ENCODE results near the gene CNOT10. TPM values are rescaled to one million over a fixed set of nuclear protein-coding genes. Genes with fewer than 3 reads are reported as not detected.

CNOT10 gene
- total and polyA plus RNA-seq, 8 donors: 10.7 to 436 (median 20.5) TPM

DNA sequence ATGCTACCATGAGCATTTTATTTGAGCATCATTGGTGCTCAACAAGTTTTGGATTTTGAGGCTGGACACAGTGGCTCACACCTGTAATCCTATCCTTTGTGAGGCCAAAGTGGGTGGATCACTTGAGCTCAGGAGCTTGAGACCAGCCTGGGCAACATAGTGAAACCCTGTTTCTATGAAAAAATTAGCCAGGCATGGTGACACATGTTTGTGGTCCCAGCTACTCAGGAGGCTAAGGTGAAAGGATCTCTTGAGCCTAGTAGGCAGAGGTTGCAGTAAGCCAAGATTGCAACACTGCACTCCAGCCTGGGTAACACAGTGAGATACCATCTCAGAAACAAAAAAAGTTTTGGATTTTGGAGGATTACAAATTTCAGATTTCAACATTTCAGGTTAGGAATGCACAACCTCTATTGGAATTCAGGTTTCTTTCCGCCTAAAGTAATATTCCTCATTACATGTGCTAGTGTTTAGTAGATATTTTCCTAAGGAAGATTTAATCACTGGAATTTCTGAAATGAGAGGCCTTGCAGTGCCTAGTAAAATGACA, 27.6 kb downstream of the CNOT10 start:
- DNase-seq: no peak
- H3K4me3 ChIP-seq: no peak overlapping the region
- H3K27ac ChIP-seq: no peak overlapping the region
- intact Hi-C loops (cut with DNase I; ENCODE audit: low total_unique reads): no loop called here
- peaks cover 21 to 81% (median 69%) of the 10 kb centered on the region in 4 donors for H3K36me3 ChIP-seq
- TF ChIP-seq EP300 (IDR thresholded peaks at IDR 0.05): no peak
- H3K9me3 ChIP-seq: no peaks in the 10 kb centered on the region
- no peaks in the 10 kb centered on the region for H3K27me3 ChIP-seq
- 84 to 100% (median 100%) methylated on average over 1 of the region's 1 CpG for WGBS, 5 donors
- no peaks in the 10 kb centered on the region for H3K4me1 ChIP-seq

DNA sequence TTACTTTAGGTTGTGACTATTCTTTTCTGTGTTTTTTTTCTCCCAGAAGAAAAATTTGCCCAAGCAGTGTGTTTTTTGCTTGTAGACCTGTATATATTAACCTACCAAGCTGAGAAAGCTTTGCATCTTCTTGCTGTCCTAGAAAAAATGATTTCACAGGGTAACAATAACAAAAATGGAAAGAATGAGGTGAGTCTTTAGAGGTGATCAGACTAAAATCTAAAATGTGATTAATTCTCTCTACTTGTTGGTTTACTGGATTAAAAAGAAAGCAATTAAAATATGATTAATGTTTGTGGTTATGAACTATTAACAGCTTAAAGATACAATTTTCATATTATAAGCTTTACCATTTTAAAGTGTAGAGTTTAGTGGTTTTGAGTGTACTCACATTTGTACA, 28.2 kb downstream of the CNOT10 start:
- H3K36me3 ChIP-seq: peaks cover 22 to 87% (median 75%) of the 10 kb centered on the region in 4 donors

DNA sequence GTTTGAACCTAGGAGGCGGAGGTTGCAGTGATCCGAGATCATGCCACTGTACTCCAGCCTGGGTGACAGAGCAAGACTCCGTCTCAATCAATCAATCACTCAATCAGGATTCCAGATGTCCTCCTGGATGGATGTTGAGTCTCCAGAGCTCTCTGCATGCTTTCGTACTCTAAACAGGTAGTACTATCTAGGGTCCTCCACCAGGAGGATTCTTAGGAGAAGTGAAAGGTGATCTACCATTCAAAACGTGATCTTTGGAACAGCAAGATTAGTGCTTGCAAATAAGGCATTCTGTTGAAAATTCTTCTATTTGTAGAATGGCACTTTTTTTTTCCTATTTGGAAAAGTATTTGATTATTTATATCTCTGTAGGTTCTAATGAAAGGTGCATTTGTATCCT, 34.3 kb downstream of the CNOT10 start:
- H3K27ac ChIP-seq: no peak overlapping the region
- intact Hi-C loops (cut with DNase I; ENCODE audit: low total_unique reads): no loop called here
- DNase-seq: no peak
- H3K36me3 ChIP-seq: peaks cover 17 to 90% (median 80%) of the 10 kb centered on the region in 4 donors
- no peaks in the 10 kb centered on the region for H3K4me1 ChIP-seq
- H3K9me3 ChIP-seq: no peaks in the 10 kb centered on the region
- H3K27me3 ChIP-seq: no peaks in the 10 kb centered on the region
- whole genome bisulfite sequencing, 5 donors: 89 to 93% (median 91%) methylated on average over 5 of the region's 5 CpGs
- H3K4me3 ChIP-seq: no peak overlapping the region
- no peak for TF ChIP-seq POLR2A (IDR thresholded peaks at IDR 0.05)
- TF ChIP-seq, protein P1, sequence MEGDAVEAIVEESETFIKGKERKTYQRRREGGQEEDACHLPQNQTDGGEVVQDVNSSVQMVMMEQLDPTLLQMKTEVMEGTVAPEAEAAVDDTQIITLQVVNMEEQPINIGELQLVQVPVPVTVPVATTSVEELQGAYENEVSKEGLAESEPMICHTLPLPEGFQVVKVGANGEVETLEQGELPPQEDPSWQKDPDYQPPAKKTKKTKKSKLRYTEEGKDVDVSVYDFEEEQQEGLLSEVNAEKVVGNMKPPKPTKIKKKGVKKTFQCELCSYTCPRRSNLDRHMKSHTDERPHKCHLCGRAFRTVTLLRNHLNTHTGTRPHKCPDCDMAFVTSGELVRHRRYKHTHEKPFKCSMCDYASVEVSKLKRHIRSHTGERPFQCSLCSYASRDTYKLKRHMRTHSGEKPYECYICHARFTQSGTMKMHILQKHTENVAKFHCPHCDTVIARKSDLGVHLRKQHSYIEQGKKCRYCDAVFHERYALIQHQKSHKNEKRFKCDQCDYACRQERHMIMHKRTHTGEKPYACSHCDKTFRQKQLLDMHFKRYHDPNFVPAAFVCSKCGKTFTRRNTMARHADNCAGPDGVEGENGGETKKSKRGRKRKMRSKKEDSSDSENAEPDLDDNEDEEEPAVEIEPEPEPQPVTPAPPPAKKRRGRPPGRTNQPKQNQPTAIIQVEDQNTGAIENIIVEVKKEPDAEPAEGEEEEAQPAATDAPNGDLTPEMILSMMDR (IDR thresholded peaks at IDR 0.05): no peak
- no peak for TF ChIP-seq POLR2AphosphoS5 (IDR thresholded peaks at IDR 0.05)
- no peak for TF ChIP-seq EP300 (IDR thresholded peaks at IDR 0.05)

More for the DNA sequence above, 28.2 kb downstream of the CNOT10 start:
- intact Hi-C loops (cut with DNase I; ENCODE audit: low total_unique reads): no loop called here
- Histone ChIP-seq H3K4me1 (no peaks in the 10 kb centered on the region), H3K9me3 (no peaks in the 10 kb centered on the region), H3K27me3 (no peaks in the 10 kb centered on the region), H3K4me3 (no peak overlapping the region), H3K27ac (no peak overlapping the region)
- TF ChIP-seq EP300 (IDR thresholded peaks at IDR 0.05) (no peak), POLR2AphosphoS5 (IDR thresholded peaks at IDR 0.05) (no peak)
- no peak for DNase-seq

DNA sequence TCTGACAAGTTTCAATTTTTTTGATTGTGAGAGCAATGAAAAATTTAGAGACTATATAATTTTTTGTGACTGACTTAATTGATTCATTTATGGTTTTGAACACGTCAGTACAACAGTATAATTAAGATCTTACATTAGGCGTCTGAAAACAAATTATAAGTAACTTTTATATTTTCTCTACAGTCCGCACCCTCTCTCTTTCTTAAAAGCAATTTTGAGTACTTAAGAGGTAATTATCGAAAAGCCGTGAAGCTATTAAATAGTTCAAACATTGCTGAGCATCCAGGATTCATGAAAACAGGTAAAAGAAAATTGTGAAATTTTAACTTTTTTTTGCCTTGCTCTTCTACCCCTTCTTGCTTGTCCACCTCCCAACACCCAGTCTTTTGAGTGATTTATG, 34.9 kb downstream of the CNOT10 start:
- TF ChIP-seq EP300 (IDR thresholded peaks at IDR 0.05) (no peak), POLR2AphosphoS5 (IDR thresholded peaks at IDR 0.05) (no peak), POLR2A (IDR thresholded peaks at IDR 0.05) (no peak)
- TF ChIP-seq, protein P1 (IDR thresholded peaks at IDR 0.05): no peak
- 96 to 100% (median 97%) methylated on average over 5 of the region's 5 CpGs for WGBS, 5 donors
- Histone ChIP-seq H3K4me1 (no peaks in the 10 kb centered on the region), H3K27me3 (no peaks in the 10 kb centered on the region), H3K9me3 (no peaks in the 10 kb centered on the region), H3K27ac (no peak overlapping the region), H3K36me3 (peaks cover 20 to 93% (median 86%) of the 10 kb centered on the region in 4 donors), H3K4me3 (no peak overlapping the region)
- intact Hi-C loops (cut with DNase I; ENCODE audit: low total_unique reads): no loop called here
- no peak for DNase-seq

DNA sequence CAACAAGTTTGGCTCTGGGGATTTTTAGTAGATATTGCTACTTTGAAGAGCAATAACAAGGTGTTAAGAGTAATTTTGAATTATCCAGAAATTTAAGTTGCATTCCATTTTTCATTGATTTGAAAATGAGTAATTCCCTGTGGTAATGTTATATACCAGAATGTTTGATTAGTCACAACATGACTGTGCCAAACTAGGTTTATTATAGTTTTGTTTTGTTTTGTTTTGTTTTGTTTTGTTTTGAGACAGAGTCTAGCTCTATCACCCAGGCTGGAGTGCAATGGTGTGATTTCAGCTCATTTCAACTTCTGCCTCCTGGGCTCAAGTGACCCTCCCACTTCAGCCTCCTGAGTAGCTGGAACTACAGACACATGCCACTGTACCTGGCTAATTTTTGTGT, 40.7 kb downstream of the CNOT10 start:
- no peak overlapping the region for H3K27ac ChIP-seq
- no peaks in the 10 kb centered on the region for H3K27me3 ChIP-seq
- H3K36me3 ChIP-seq: peaks cover 22 to 85% (median 75%) of the 10 kb centered on the region in 4 donors
- H3K4me3 ChIP-seq: no peak overlapping the region
- intact Hi-C loops (cut with DNase I; ENCODE audit: low total_unique reads): no loop called here
- no peaks in the 10 kb centered on the region for H3K9me3 ChIP-seq
- TF ChIP-seq POLR2A (IDR thresholded peaks at IDR 0.05) (no peak), EP300 (IDR thresholded peaks at IDR 0.05) (no peak), POLR2AphosphoS5 (IDR thresholded peaks at IDR 0.05) (no peak)
- TF ChIP-seq, protein P1 (IDR thresholded peaks at IDR 0.05): no peak
- no peak for DNase-seq
- no peaks in the 10 kb centered on the region for H3K4me1 ChIP-seq
